Lower lobe of right lung (tissue), 2 donors: ENCODE measurements around the gene ARHGAP25. TPM values are rescaled to one million over a fixed set of nuclear protein-coding genes. Genes with fewer than 3 reads are reported as not detected.

ENCODE experiments used
- ATAC-seq, 2 donors: fragments of 200-7000 bp; cut with Tn5 transposase; one replicate each; pipeline ENCODE4 v1.9.1; 2020 to 2022; ENCODE audit warnings: mild to moderate bottlenecking in 2 of 2, moderate library complexity in 2 of 2
- DNase-seq: peaks from one replicate; pipeline ENCODE4 v3.0.0-alpha.2; 2020
- H3K27ac ChIP-seq: fragments of 200-600 bp; one replicate; pipeline ENCODE4 v1.8.0; 2022
- H3K27me3 ChIP-seq: fragments of 200-600 bp; one replicate; pipeline ENCODE4 v1.8.0; 2022; ENCODE audit warnings: low read depth
- H3K36me3 ChIP-seq: fragments of 200-600 bp; one replicate; pipeline ENCODE4 v1.8.0; 2022; ENCODE audit warnings: mild to moderate bottlenecking
- H3K4me1 ChIP-seq: fragments of 200-600 bp; one replicate; pipeline ENCODE4 v1.8.0; 2022
- H3K4me3 ChIP-seq: fragments of 200-600 bp; one replicate; pipeline ENCODE4 v1.8.0; 2022; ENCODE audit warnings: mild to moderate bottlenecking
- H3K9me3 ChIP-seq: fragments of 200-600 bp; one replicate; pipeline ENCODE4 v1.8.0; 2022
- CTCF ChIP-seq: fragments of 200-600 bp; IDR thresholded peaks from one replicate; pipeline ENCODE4 v1.8.0; 2022; ENCODE audit warnings: antibody characterized with exemption, mild to moderate bottlenecking
- intact Hi-C: fragments of 100-400 bp; cut with DNase I; formaldehyde crosslinking; loops from one replicate; pipeline ENCODE4 v1.11.0; 2022
- total RNA-seq: library from RNA; stranded (reverse); fragmentation: NEBNext Ultra II Directional; extraction: Animal tissue kit (Norgen Biotek cat#: 25700); gene quantifications from one replicate; pipeline ENCODE4 v1.2.1, GENCODE V29; 2021
- donor health status: DM: no; HTN: yes; CAD: no; lungs with severe emphysema.

ARHGAP25 gene
- total RNA-seq, 1 donor from 2014 or later: 48.5 TPM

- H3K9me3 ChIP-seq: no peaks in the 10 kb centered on the region
- intact Hi-C loops: no loop called here
- H3K4me1 ChIP-seq: peaks cover 5% of the 10 kb centered on the region
- H3K27me3 ChIP-seq: no peaks in the 10 kb centered on the region
- DNase-seq: no peak
- H3K4me3 ChIP-seq: no peak overlapping the region
- TF ChIP-seq CTCF: no peak
- no peak overlapping the region for H3K27ac ChIP-seq
- no peak for ATAC-seq
- peaks cover 96% of the 10 kb centered on the region for H3K36me3 ChIP-seq
These were observed 84.9 kb downstream of the ARHGAP25 start for GRCh38 chr2:68819556-68819955.

- H3K4me3 ChIP-seq: no peak overlapping the region
- H3K27ac ChIP-seq: no peak overlapping the region
- intact Hi-C loops: no loop called here
- H3K4me1 ChIP-seq: peaks cover 4% of the 10 kb centered on the region
- no peak for DNase-seq
- no peaks in the 10 kb centered on the region for H3K9me3 ChIP-seq
- peaks cover 92% of the 10 kb centered on the region for H3K36me3 ChIP-seq
- no peak for TF ChIP-seq CTCF
- H3K27me3 ChIP-seq: no peaks in the 10 kb centered on the region
- no peak for ATAC-seq
These were observed 87.7 kb downstream of the ARHGAP25 start for GRCh38 chr2:68822207-68822872.

GRCh38 chr2:68824831-68825230 is 90.2 kb downstream of the ARHGAP25 start:
- peaks cover 67% of the 10 kb centered on the region for H3K36me3 ChIP-seq
- DNase-seq (no peak), ATAC-seq (no peak)
- peaks cover 25% of the 10 kb centered on the region for H3K4me1 ChIP-seq
- H3K9me3 ChIP-seq: no peaks in the 10 kb centered on the region
- H3K4me3 ChIP-seq: no peak overlapping the region
- intact Hi-C loops: no loop called here
- no peak for TF ChIP-seq CTCF
- no peak overlapping the region for H3K27ac ChIP-seq
- H3K27me3 ChIP-seq: no peaks in the 10 kb centered on the region

GRCh38 chr2:68825866-68826265 is 91.3 kb downstream of the ARHGAP25 start:
- Histone ChIP-seq H3K4me1 (peaks cover 35% of the 10 kb centered on the region), H3K27me3 (no peaks in the 10 kb centered on the region), H3K36me3 (peaks cover 57% of the 10 kb centered on the region), H3K27ac (no peak overlapping the region), H3K4me3 (no peak overlapping the region), H3K9me3 (no peaks in the 10 kb centered on the region)
- no peak for TF ChIP-seq CTCF
- DNase-seq (no peak), ATAC-seq (no peak)
- intact Hi-C loops: no loop called here

- H3K36me3 ChIP-seq: peaks cover 42% of the 10 kb centered on the region
- intact Hi-C loops: no loop called here
- peaks cover 53% of the 10 kb centered on the region for H3K4me1 ChIP-seq
- ATAC-seq (no peak), DNase-seq (no peak)
- H3K27ac ChIP-seq: peak overlapping the region; percentile 75
- H3K9me3 ChIP-seq: no peaks in the 10 kb centered on the region
- H3K27me3 ChIP-seq: no peaks in the 10 kb centered on the region
- TF ChIP-seq CTCF: no peak
- H3K4me3 ChIP-seq: no peak overlapping the region
These were observed 93.1 kb downstream of the ARHGAP25 start for GRCh38 chr2:68827666-68828065.
